GM21619 (cell line): ENCODE data around the gene SLC13A2.

ENCODE experiments used
- ATAC-seq: cut with Tn5 transposase; IDR thresholded peaks from one replicate; pipeline ENCODE4 v1.9.1; 2021; ENCODE audit not compliant: unreplicated experiment

SLC13A2 gene

GRCh38 chr17:28470266-28470913 lies 3.1 kb upstream of the SLC13A2 start:
- no peak for ATAC-seq

- ATAC-seq = no peak
These were observed 2.5 kb upstream of the SLC13A2 start for GRCh38 chr17:28470914-28471366.

- no peak for ATAC-seq
These were observed 1.7 kb upstream of the SLC13A2 start for GRCh38 chr17:28471531-28472342.

- ATAC-seq = no peak
These were observed 460 bp upstream of the SLC13A2 start for GRCh38 chr17:28472871-28473497.

GRCh38 chr17:28474111-28474531 lies 677 bp downstream of the SLC13A2 start:
- no peak for ATAC-seq

GRCh38 chr17:28475151-28475900 lies 1.9 kb downstream of the SLC13A2 start:
- ATAC-seq = no peak

GRCh38 chr17:28476076-28476865 lies 2.8 kb downstream of the SLC13A2 start:
- ATAC-seq = no peak

GRCh38 chr17:28477928-28478327 lies 4.5 kb downstream of the SLC13A2 start:
- no peak for ATAC-seq

GRCh38 chr17:28478712-28479615 lies 5.5 kb downstream of the SLC13A2 start:
- ATAC-seq = no peak

GRCh38 chr17:28480278-28480677 lies 6.8 kb downstream of the SLC13A2 start:
- no peak for ATAC-seq

GRCh38 chr17:28480799-28481571 lies 7.5 kb downstream of the SLC13A2 start:
- ATAC-seq = no peak

GRCh38 chr17:28482551-28483199 lies 9.2 kb downstream of the SLC13A2 start:
- ATAC-seq = no peak

GRCh38 chr17:28484296-28484695 lies 10.9 kb downstream of the SLC13A2 start:
- ATAC-seq = peak; percentile 94

GRCh38 chr17:28485049-28485448 lies 11.6 kb downstream of the SLC13A2 start:
- ATAC-seq = no peak

GRCh38 chr17:28487881-28488532 lies 14.6 kb downstream of the SLC13A2 start:
- no peak for ATAC-seq

- ATAC-seq = no peak
These were observed 15.3 kb downstream of the SLC13A2 start for GRCh38 chr17:28488533-28489276.

- no peak for ATAC-seq
These were observed 17.8 kb downstream of the SLC13A2 start for GRCh38 chr17:28491286-28491685.
